Suprapubic skin (tissue), 3 donors: ENCODE data around the gene ARVCF.

Experiments used
- EP300 ChIP-seq: sonication (generic); formaldehyde crosslinking; IDR thresholded peaks from one replicate; pipeline ENCODE4 v1.6.1; 2017; ENCODE audit warnings: antibody characterized with exemption
- POLR2A ChIP-seq, 2 donors: fragments of 450-650 bp; IDR thresholded peaks; one replicate each; pipeline ENCODE4 v1.6.1; 2017; ENCODE audit warnings: antibody characterized with exemption in 2 of 2, mild to moderate bottlenecking in 2 of 2, moderate library complexity in 2 of 2
- TF ChIP-seq, protein P1 (sequence below), 2 donors: fragments of 200-600 bp in 1 of 2; fragments of 450-650 bp in 1 of 2; sonication (generic) in 1 of 2; IDR thresholded peaks; one replicate each; pipeline ENCODE4 v1.5.1; 2016 to 2019; ENCODE audit warnings: antibody characterized with exemption in 2 of 2, mild to moderate bottlenecking in 1 of 2, moderate library complexity in 1 of 2

DNA sequence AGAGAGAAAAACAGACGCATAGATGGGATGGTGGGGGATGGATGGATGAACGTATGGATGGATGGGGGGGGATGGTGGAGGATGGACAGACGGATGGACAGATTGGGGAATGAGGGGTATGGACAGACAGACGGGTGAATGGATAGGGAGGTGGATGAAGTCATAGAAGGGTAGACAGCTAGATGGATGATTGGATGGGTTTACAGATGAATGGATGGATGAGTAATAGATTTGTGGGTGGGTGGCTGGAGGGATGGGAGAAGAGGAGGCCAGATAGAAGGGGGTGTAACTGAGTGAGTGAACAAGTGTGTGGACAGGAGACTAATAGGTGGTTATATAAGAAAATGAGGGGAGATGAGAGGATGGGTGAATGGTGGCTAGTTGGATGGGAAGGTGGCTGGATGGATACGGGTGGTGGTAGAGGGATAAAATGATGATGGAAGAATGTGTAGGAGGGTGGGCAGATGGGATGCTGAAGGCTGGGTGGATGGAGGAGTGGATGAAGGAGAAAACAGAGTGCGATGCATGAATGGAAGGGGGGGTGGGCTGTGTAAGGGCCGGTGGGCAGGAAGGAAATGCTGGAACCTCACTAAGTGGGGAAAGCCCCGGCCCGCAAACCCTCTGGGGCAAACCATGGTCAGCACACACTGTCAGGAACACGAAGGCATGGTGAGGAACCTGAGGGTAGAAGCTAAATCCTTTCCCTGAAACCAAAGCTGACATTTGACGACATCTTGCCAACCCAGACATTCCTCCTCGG is 21.6 kb downstream of the ARVCF start:
- TF ChIP-seq, protein P1, sequence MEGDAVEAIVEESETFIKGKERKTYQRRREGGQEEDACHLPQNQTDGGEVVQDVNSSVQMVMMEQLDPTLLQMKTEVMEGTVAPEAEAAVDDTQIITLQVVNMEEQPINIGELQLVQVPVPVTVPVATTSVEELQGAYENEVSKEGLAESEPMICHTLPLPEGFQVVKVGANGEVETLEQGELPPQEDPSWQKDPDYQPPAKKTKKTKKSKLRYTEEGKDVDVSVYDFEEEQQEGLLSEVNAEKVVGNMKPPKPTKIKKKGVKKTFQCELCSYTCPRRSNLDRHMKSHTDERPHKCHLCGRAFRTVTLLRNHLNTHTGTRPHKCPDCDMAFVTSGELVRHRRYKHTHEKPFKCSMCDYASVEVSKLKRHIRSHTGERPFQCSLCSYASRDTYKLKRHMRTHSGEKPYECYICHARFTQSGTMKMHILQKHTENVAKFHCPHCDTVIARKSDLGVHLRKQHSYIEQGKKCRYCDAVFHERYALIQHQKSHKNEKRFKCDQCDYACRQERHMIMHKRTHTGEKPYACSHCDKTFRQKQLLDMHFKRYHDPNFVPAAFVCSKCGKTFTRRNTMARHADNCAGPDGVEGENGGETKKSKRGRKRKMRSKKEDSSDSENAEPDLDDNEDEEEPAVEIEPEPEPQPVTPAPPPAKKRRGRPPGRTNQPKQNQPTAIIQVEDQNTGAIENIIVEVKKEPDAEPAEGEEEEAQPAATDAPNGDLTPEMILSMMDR (IDR thresholded peaks at IDR 0.05) = no peak
- no peak for TF ChIP-seq EP300
- TF ChIP-seq POLR2A (IDR thresholded peaks at IDR 0.05) = no peak
